SK-N-SH treated with all-trans-retinoic acid at 6 μM for 48 hours (cell line): ENCODE measurements around the gene MEIS1.

Experiments used
- CSRNP3 ChIP-seq: fragments of 250-450 bp; sonication (Bioruptor Pico); IDR thresholded peaks from 2 replicates; pipeline ENCODE4 v1.5.1; 2021; ENCODE audit warnings: mild to moderate bottlenecking, moderate library complexity
- GLIS3 ChIP-seq: fragments of 250-450 bp; sonication (Bioruptor Pico); IDR thresholded peaks from 2 replicates; pipeline ENCODE4 v1.5.0; 2020; ENCODE audit warnings: mild to moderate bottlenecking, moderate library complexity
- PATZ1 ChIP-seq: fragments of 250-450 bp; sonication (Bioruptor Pico); IDR thresholded peaks from 2 replicates; pipeline ENCODE4 v1.8.0; 2020; ENCODE audit warnings: mild to moderate bottlenecking, moderate library complexity, borderline replicate concordance
- PPARA ChIP-seq: fragments of 250-450 bp; sonication (Bioruptor Pico); IDR thresholded peaks from 2 replicates; pipeline ENCODE4 v1.5.0; 2020; ENCODE audit warnings: mild to moderate bottlenecking, borderline replicate concordance
- RARB ChIP-seq: fragments of 250-450 bp; sonication (Bioruptor Pico); IDR thresholded peaks from 2 replicates; pipeline ENCODE4 v1.8.0; 2021; ENCODE audit warnings: mild to moderate bottlenecking, moderate library complexity
- TOX ChIP-seq: fragments of 250-450 bp; sonication (Bioruptor Pico); IDR thresholded peaks from 2 replicates; pipeline ENCODE4 v1.8.0; 2021; ENCODE audit warnings: mild to moderate bottlenecking, moderate library complexity, borderline replicate concordance
- ZC3H10 ChIP-seq: fragments of 250-450 bp; sonication (Bioruptor Pico); IDR thresholded peaks from 2 replicates; pipeline ENCODE4 v1.5.1; 2021; ENCODE audit warnings: mild to moderate bottlenecking, moderate library complexity
- ZFP30 ChIP-seq: fragments of 450-650 bp; formaldehyde crosslinking; IDR thresholded peaks from 2 replicates; pipeline ENCODE4 v1.5.0; 2022; ENCODE audit warnings: mild to moderate bottlenecking, moderate library complexity
- ZNF565 ChIP-seq: fragments of 450-650 bp; formaldehyde crosslinking; conservative IDR thresholded peaks from 2 replicates; pipeline ENCODE4 v1.5.0; 2020; ENCODE audit warnings: low read depth, mild to moderate bottlenecking, moderate library complexity

GRCh38 chr2:66547887-66548286 lies 113.0 kb downstream of the MEIS1 start:
- TF ChIP-seq ZNF565, result no peak
- TF ChIP-seq ZFP30 (CRISPR knock-in tag), result no peak
- TF ChIP-seq GLIS3 (CRISPR knock-in tag), result no peak
- TF ChIP-seq PPARA, result no peak
- TF ChIP-seq CSRNP3, result no peak
- no peak for TF ChIP-seq RARB (CRISPR knock-in tag)
- no peak for TF ChIP-seq TOX (CRISPR knock-in tag)
- TF ChIP-seq PATZ1, result no peak
- no peak for TF ChIP-seq ZC3H10 (CRISPR knock-in tag)
